ENCODE data around the gene ZMYND8.

ZMYND8 gene

DNA sequence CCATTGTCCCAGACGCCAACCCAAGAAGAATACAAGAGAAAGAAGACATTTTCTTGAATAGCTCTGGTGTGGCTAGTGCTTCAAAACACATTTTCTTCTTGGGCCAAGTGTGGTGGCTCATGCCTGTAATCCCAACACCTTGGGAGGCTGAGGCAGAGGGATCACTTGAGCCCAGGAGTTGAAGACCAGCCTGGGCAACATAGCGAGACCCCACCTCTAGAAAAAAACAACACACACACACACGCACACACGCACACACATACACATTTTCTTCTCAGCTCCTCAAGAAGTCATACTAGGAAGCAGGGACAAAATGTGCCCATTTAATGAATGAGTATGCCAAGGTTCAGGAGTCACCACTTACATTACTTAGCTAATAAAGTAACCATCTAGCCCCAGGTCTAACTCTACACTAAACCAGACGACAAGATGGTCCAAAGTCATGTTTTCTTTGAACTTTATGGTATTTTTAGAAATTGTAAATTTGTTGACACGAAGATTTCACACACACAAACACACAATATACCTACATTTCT lies 68.8 kb downstream of the ZMYND8 start:
- DNase-seq (ENCODE audit: low read depth): no peak
- TF ChIP-seq, protein P1, sequence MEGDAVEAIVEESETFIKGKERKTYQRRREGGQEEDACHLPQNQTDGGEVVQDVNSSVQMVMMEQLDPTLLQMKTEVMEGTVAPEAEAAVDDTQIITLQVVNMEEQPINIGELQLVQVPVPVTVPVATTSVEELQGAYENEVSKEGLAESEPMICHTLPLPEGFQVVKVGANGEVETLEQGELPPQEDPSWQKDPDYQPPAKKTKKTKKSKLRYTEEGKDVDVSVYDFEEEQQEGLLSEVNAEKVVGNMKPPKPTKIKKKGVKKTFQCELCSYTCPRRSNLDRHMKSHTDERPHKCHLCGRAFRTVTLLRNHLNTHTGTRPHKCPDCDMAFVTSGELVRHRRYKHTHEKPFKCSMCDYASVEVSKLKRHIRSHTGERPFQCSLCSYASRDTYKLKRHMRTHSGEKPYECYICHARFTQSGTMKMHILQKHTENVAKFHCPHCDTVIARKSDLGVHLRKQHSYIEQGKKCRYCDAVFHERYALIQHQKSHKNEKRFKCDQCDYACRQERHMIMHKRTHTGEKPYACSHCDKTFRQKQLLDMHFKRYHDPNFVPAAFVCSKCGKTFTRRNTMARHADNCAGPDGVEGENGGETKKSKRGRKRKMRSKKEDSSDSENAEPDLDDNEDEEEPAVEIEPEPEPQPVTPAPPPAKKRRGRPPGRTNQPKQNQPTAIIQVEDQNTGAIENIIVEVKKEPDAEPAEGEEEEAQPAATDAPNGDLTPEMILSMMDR (IDR thresholded peaks at IDR 0.05; ENCODE audit: insufficient read depth, low read depth, low read length, missing control alignments): no peak
- no peak overlapping the region for H3K4me3 ChIP-seq (ENCODE audit: low read length)

DNA sequence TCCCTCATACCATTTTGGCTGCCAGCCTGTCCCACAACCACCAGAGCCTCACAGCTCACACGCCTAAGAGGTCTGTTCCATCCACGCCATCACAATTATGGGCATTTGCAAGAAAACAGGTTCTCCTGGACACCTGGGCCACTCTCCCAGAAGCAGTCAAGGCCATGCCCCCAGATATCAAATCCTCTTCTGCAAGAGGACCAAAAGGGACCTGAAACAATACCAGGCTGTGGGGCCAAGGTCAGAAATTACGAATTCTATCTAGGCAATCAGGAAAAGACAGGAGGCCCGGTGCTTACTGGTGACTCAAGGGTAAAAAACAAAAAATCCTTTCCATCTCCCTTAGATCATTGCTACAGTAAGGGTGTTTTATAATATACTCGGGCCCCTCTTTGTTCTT lies 69.8 kb downstream of the ZMYND8 start:
- no peak for DNase-seq (ENCODE audit: low read depth)
- TF ChIP-seq, protein P1 (IDR thresholded peaks at IDR 0.05; ENCODE audit: insufficient read depth, low read depth, low read length, missing control alignments): no peak
- no peak overlapping the region for H3K4me3 ChIP-seq (ENCODE audit: low read length)

DNA sequence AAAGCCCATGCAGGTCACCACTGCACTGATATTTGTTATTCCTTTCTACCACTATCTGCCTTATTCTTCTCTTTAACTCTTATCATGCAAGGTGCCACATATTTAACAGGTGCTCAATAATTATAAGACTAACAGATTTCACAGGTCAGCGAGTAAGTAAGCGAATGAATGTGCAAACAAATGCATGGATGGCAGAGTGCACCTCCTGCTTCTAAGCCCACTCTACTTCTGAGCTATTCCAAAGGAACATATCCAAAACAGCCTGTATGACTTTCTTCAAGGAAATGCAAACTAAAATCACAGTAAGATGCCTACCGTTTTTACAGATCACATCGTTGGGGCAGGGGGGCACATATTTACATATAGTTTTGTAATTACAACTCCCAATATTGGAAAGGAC lies 71.3 kb downstream of the ZMYND8 start:
- TF ChIP-seq, protein P1 (IDR thresholded peaks at IDR 0.05; ENCODE audit: insufficient read depth, low read depth, low read length, missing control alignments): no peak
- no peak overlapping the region for H3K4me3 ChIP-seq (ENCODE audit: low read length)
- DNase-seq (ENCODE audit: low read depth): no peak

DNA sequence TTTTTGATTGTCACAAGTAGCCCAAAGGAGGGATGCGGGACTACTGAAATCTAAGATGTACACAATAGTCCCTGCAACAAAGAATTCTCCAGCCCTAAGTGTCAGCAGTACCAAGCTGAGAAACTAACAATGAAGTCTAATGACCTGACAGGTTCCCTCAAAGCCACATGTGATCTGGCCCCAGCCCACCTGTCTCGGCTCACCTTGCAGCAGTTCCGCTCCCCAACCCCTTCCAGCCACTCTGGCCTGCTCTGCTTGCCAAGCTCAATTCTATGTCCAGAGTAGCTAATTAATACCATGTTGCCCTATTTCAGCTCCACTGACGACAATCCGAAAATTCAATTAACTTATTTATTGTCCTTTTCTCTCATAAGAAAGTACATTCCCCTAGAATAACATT lies 72.1 kb downstream of the ZMYND8 start:
- TF ChIP-seq, protein P1 (IDR thresholded peaks at IDR 0.05; ENCODE audit: insufficient read depth, low read depth, low read length, missing control alignments): no peak
- no peak for DNase-seq (ENCODE audit: low read depth)
- no peak overlapping the region for H3K4me3 ChIP-seq (ENCODE audit: low read length)

DNA sequence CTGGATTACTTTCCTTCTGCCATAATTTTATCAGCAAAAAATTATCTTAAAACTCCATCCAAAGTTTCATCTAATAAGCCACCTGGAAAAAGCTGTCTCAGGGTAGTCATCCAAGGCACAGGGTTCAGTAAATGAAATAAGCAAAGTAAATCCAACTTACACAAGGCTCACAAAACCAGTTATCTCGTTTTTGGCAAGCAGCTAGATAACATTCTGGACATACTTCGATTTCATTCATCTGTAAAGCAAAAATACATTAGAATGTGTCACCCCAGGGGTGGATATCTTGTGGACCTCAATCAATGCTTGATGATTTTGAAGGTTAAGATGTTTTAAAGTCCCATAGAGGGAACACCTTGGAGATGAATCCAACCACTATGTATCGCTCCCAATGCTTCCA lies 73.1 kb downstream of the ZMYND8 start:
- DNase-seq (ENCODE audit: low read depth): no peak
- no peak overlapping the region for H3K4me3 ChIP-seq (ENCODE audit: low read length)
- TF ChIP-seq, protein P1 (IDR thresholded peaks at IDR 0.05; ENCODE audit: insufficient read depth, low read depth, low read length, missing control alignments): no peak

DNA sequence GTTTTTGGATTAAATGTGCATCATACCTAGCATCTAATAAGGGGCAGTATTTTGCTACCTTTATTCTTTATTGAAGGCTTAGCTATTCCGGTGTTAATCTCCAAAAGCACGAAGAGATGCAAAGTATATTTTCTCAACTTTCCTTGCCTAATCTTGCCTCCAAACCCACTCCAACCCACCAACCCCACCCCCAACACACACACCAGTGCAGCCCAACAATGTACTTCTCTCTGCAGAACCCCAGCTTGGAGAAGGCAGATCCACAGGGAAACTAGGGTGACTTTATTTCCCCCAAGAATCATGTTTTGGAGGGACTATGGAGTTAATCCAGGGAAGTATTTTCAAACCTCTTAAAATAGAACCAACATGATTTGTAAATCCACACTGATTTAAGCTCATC lies 73.6 kb downstream of the ZMYND8 start:
- TF ChIP-seq, protein P1 (IDR thresholded peaks at IDR 0.05; ENCODE audit: insufficient read depth, low read depth, low read length, missing control alignments): no peak
- H3K4me3 ChIP-seq (ENCODE audit: low read length): no peak overlapping the region
- DNase-seq (ENCODE audit: low read depth): no peak

DNA sequence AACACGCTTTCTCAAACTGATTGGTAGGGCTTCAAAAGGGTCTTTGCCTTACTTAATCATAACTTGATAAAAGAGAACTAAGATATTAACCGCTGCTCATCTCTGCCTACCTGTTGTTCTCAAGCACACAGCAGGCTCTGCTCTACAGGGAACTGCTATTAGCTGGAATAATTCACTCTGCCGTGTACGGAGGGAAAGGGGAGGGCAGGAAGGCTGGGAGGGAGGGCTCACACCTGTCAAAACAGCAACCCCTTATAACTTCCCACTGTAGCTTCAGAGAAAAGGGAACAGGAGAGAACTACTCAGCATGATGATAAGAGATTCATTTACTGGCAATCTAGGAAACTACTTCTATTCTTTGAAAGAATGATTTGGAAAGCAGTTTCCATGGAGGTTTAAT lies 75.1 kb downstream of the ZMYND8 start:
- no peak overlapping the region for H3K4me3 ChIP-seq (ENCODE audit: low read length)
- TF ChIP-seq, protein P1 (IDR thresholded peaks at IDR 0.05; ENCODE audit: insufficient read depth, low read depth, low read length, missing control alignments): no peak
- no peak for DNase-seq (ENCODE audit: low read depth)

Data from epithelial cell of esophagus (primary cell).